MCF 10A (cell line): Measurements from ENCODE around the gene MEF2A. TPM values are rescaled to one million over a fixed set of nuclear protein-coding genes. Genes with fewer than 3 reads are reported as not detected.

Experiments used
- BruUV-seq: library from RNA; stranded (reverse); fragments of 400-500 nt; replicated peaks from 2 replicates; lab custom pipeline; 2021; lab: Mats Ljungman, UMichigan
- CTCF ChIA-PET: fragments of 300-600 bp; sonication (Branson Sonifier 250); formaldehyde crosslinking; extraction: SDS; loops from one replicate; lab custom pipeline; 2021; ENCODE audit warnings: antibody characterized with exemption, inconsistent platforms; lab: Yijun Ruan, JAX
- POLR2A ChIA-PET: fragments of 300-600, 350-650 bp; sonication (Branson Sonifier 250); formaldehyde crosslinking; extraction: SDS; loops from one replicate; lab custom pipeline; 2020; ENCODE audit warnings: antibody characterized with exemption, inconsistent platforms; lab: Yijun Ruan, JAX
- DNase-seq: peaks from one replicate; pipeline ENCODE4 v3.0.0-alpha.2; 2018; ENCODE audit not compliant: unreplicated experiment
- H3K27ac Mint-ChIP-seq: one replicate; pipeline ENCODE4 v1.8.0; 2022; ENCODE audit warnings: mild to moderate bottlenecking, low read depth, mixed read lengths; ENCODE audit not compliant: unreplicated experiment
- H3K27me3 Mint-ChIP-seq: one replicate; pipeline ENCODE4 v1.8.0; 2022; ENCODE audit warnings: mixed read lengths; ENCODE audit not compliant: insufficient read depth, unreplicated experiment
- H3K36me3 Mint-ChIP-seq: one replicate; pipeline ENCODE4 v1.8.0; 2022; ENCODE audit warnings: mild to moderate bottlenecking, moderate library complexity, mixed read lengths; ENCODE audit not compliant: insufficient read depth, unreplicated experiment
- H3K4me1 Mint-ChIP-seq: one replicate; pipeline ENCODE4 v1.8.0; 2022; ENCODE audit warnings: mixed read lengths; ENCODE audit not compliant: insufficient read depth, unreplicated experiment
- H3K4me3 Mint-ChIP-seq: one replicate; pipeline ENCODE4 v1.8.0; 2022; ENCODE audit warnings: mild to moderate bottlenecking, moderate library complexity, mixed read lengths; ENCODE audit not compliant: unreplicated experiment
- H3K9me3 Mint-ChIP-seq: one replicate; pipeline ENCODE4 v1.8.0; 2022; ENCODE audit warnings: mixed read lengths; ENCODE audit not compliant: unreplicated experiment
- CTCF ChIP-seq: fragments of 200-600 bp; IDR thresholded peaks from one replicate; pipeline ENCODE4 v1.8.0; 2022; ENCODE audit warnings: antibody characterized with exemption, mild to moderate bottlenecking; ENCODE audit not compliant: unreplicated experiment
- intact Hi-C: fragments of 100-400 bp; cut with micrococcal nuclease; formaldehyde crosslinking; loops from 2 replicates; pipeline ENCODE4 v1.14.1; 2022
- total RNA-seq: library from RNA; stranded (reverse); gene quantifications from 2 replicates; pipeline ENCODE4 v1.2.3, GENCODE V29; 2022

Gene MEF2A
- total RNA-seq, 1 experiment from 2014 or later = 52.9 TPM

- no peak overlapping the region for H3K4me3 Mint-ChIP-seq
- no peak overlapping the region for H3K27ac Mint-ChIP-seq
- no peak for TF ChIP-seq CTCF
- ChIA-PET POLR2A (interaction anchor here (1.2 kb wide), 1 partner anchor 9 kb away, joined by 4 read pairs; no protein-coding TSS in a partner anchor), CTCF (no interaction called here)
- H3K9me3 Mint-ChIP-seq = no peaks in the 10 kb centered on the region
- no peak for DNase-seq
- no peaks in the 10 kb centered on the region for H3K27me3 Mint-ChIP-seq
- peaks cover 10% of the 10 kb centered on the region for H3K4me1 Mint-ChIP-seq
- no peaks in the 10 kb centered on the region for H3K36me3 Mint-ChIP-seq
- BruUV-seq = no TSS peak
- intact Hi-C loops = no loop called here
These were observed 27.5 kb upstream of the MEF2A start for GRCh38 chr15:99538261-99538660.

GRCh38 chr15:99542828-99543227, 23.0 kb upstream of the MEF2A start:
- H3K27ac Mint-ChIP-seq = no peak overlapping the region
- H3K4me1 Mint-ChIP-seq = no peaks in the 10 kb centered on the region
- no peaks in the 10 kb centered on the region for H3K9me3 Mint-ChIP-seq
- no peak overlapping the region for H3K4me3 Mint-ChIP-seq
- POLR2A ChIA-PET = interaction anchor here (0.9 kb wide), 1 partner anchor 24 kb away, joined by 3 read pairs; no protein-coding TSS in a partner anchor
- intact Hi-C loops = no loop called here
- H3K27me3 Mint-ChIP-seq = no peaks in the 10 kb centered on the region
- no TSS peak for BruUV-seq
- H3K36me3 Mint-ChIP-seq = no peaks in the 10 kb centered on the region
- DNase-seq = no peak
- TF ChIP-seq CTCF = no peak
- CTCF ChIA-PET = no interaction called here

- DNase-seq = no peak
- ChIA-PET CTCF (interaction anchor here (2.9 kb wide), 1 partner anchor 158 kb away, joined by 8 read pairs; no protein-coding TSS in a partner anchor), POLR2A (no interaction called here)
- Mint-ChIP-seq H3K27ac (no peak overlapping the region), H3K4me3 (no peak overlapping the region), H3K27me3 (no peaks in the 10 kb centered on the region), H3K36me3 (no peaks in the 10 kb centered on the region), H3K9me3 (no peaks in the 10 kb centered on the region), H3K4me1 (no peaks in the 10 kb centered on the region)
- no TSS peak for BruUV-seq
- intact Hi-C loops = no loop called here
- no peak for TF ChIP-seq CTCF
These were observed 20.2 kb upstream of the MEF2A start for GRCh38 chr15:99545605-99546004.

- Mint-ChIP-seq H3K9me3 (no peaks in the 10 kb centered on the region), H3K4me3 (no peak overlapping the region), H3K27ac (no peak overlapping the region), H3K4me1 (no peaks in the 10 kb centered on the region), H3K27me3 (no peaks in the 10 kb centered on the region), H3K36me3 (no peaks in the 10 kb centered on the region)
- BruUV-seq = no TSS peak
- intact Hi-C loops = no loop called here
- TF ChIP-seq CTCF = no peak
- DNase-seq = no peak
- ChIA-PET CTCF (interaction anchor here (0.6 to 2.9 kb wide), 3 partner anchors 8 to 157 kb away, joined by 5 to 8 read pairs (median 6); no protein-coding TSS in a partner anchor), POLR2A (no interaction called here)
These were observed 19.2 kb upstream of the MEF2A start for GRCh38 chr15:99546441-99547100.
